B cell (primary cell): ENCODE data around the gene PTCD1. TPM values are rescaled to one million over a fixed set of nuclear protein-coding genes. Genes with fewer than 3 reads are reported as not detected.
A peak's percentile ranks its signal among the peaks of the same experiment; 100 is the strongest.

Experiments used
- ATAC-seq: fragments of 200-7000 bp; cut with Tn5 transposase; one replicate; pipeline ENCODE4 v1.10.0; 2021; ENCODE audit warnings: low read depth, mild to moderate bottlenecking, moderate number of reproducible peaks, moderate library complexity
- CTCF ChIA-PET: fragments of 350-600 bp; sonication (Branson Sonifier 250); formaldehyde crosslinking; loops from one replicate; lab custom pipeline; 2021; ENCODE audit warnings: antibody characterized with exemption, inconsistent platforms; lab: Charles Lee
- POLR2A ChIA-PET: fragments of 350-600 bp; sonication (Branson Sonifier 250); formaldehyde crosslinking; loops from one replicate; lab custom pipeline; 2021; ENCODE audit warnings: antibody characterized with exemption; lab: Charles Lee
- DNase-seq: peaks from one replicate; pipeline ENCODE4 v3.0.0; 2013
- H2AFZ ChIP-seq: 2 replicates; pipeline ENCODE4 v1.6.1; 2012; ENCODE audit warnings: mild to moderate bottlenecking, low read depth, low read length; ENCODE audit not compliant: insufficient read depth, poor library complexity, severe bottlenecking
- H3K27ac ChIP-seq, 2 donors: 1 replicate in 1 of 2; 2 replicates in 1 of 2; pipeline ENCODE4 v1.5.1; 2012 to 2013; ENCODE audit warnings: low read length in 2 of 2, mild to moderate bottlenecking in 2 of 2, moderate library complexity in 1 of 2
- H3K27me3 ChIP-seq, 4 experiments: fragments of 200-600 bp in 1 of 4; sonication (generic) in 1 of 4; replicated peaks in 1 of 4; 1 replicate in 2 of 4; 2 replicates in 2 of 4; pipeline versions ENCODE4 v1.6.1 to v1.7.0; 2013 to 2016; ENCODE audit warnings: low read length in 3 of 4, mild to moderate bottlenecking in 2 of 4, mixed read lengths in 1 of 4, moderate library complexity in 1 of 4; ENCODE audit not compliant: insufficient read depth in 4 of 4, control insufficient read depth in 3 of 4; ENCODE audit errors: control extremely low read depth in 1 of 4
- H3K36me3 ChIP-seq, 2 experiments: replicated peaks in 1 of 2; 1 replicate in 1 of 2; 2 replicates in 1 of 2; pipeline versions ENCODE4 v1.6.1 to v1.7.1; 2013; ENCODE audit warnings: low read length in 1 of 2; ENCODE audit not compliant: insufficient read depth in 2 of 2, control insufficient read depth in 1 of 2; ENCODE audit errors: control extremely low read depth in 1 of 2, extremely low read depth in 1 of 2
- H3K4me1 ChIP-seq, 2 donors: fragments of 200-600 bp in 1 of 2; sonication (generic) in 1 of 2; 1 replicate in 1 of 2; 2 replicates in 1 of 2; pipeline versions ENCODE4 v1.5.1 to v1.6.1; 2013 to 2017; ENCODE audit warnings: low read length in 2 of 2; ENCODE audit not compliant: control insufficient read depth in 2 of 2, insufficient read depth in 2 of 2
- H3K4me2 ChIP-seq: replicated peaks from 2 replicates; pipeline ENCODE3; 2012; ENCODE audit warnings: mild to moderate bottlenecking, low read depth, low read length; ENCODE audit not compliant: poor library complexity, severe bottlenecking
- H3K4me3 ChIP-seq, 5 experiments: fragments of 200-600 bp in 1 of 5; sonication (generic) in 1 of 5; 1 replicate in 3 of 5; 2 replicates in 2 of 5; pipeline versions ENCODE4 v1.5.1 to v1.7.0; 2011 to 2016; ENCODE audit warnings: low read length in 4 of 5, mild to moderate bottlenecking in 4 of 5, low read depth in 2 of 5, control low read depth in 1 of 5, moderate library complexity in 1 of 5; ENCODE audit not compliant: insufficient read depth in 1 of 5; ENCODE audit errors: control extremely low read depth in 1 of 5, extremely low read depth in 1 of 5
- H3K79me2 ChIP-seq: fragments of 200-600 bp; sonication (generic); one replicate; pipeline ENCODE4 v1.6.0; 2016; ENCODE audit warnings: low read length; ENCODE audit not compliant: control insufficient read depth, insufficient read depth
- H3K9ac ChIP-seq: fragments of 200-600 bp; sonication (generic); 2 replicates; pipeline ENCODE4 v1.6.1; 2017; ENCODE audit warnings: mild to moderate bottlenecking, low read length, moderate library complexity
- H3K9me3 ChIP-seq, 3 donors: one replicate each; pipeline versions ENCODE4 v1.6.1 to v1.7.1; 2013; ENCODE audit warnings: low read length in 2 of 3; ENCODE audit not compliant: control insufficient read depth in 2 of 3, insufficient read depth in 1 of 3; ENCODE audit errors: control extremely low read depth in 1 of 3
- H4K20me1 ChIP-seq: 2 replicates; pipeline ENCODE4 v1.6.0; 2012; ENCODE audit warnings: mild to moderate bottlenecking, low read length; ENCODE audit not compliant: insufficient read depth, control insufficient read depth, poor library complexity, severe bottlenecking
- H3K27ac Mint-ChIP-seq: one replicate; pipeline ENCODE4 v1.8.0; 2021; ENCODE audit warnings: mixed read lengths
- H3K27me3 Mint-ChIP-seq: one replicate; pipeline ENCODE4 v1.8.0; 2021; ENCODE audit warnings: mixed read lengths
- H3K4me1 Mint-ChIP-seq: one replicate; pipeline ENCODE4 v1.8.0; 2021; ENCODE audit warnings: mixed read lengths
- H3K4me3 Mint-ChIP-seq: one replicate; pipeline ENCODE4 v1.8.0; 2021; ENCODE audit warnings: mixed read lengths
- H3K9me3 Mint-ChIP-seq: one replicate; pipeline ENCODE4 v1.8.0; 2022; ENCODE audit warnings: mixed read lengths; ENCODE audit not compliant: insufficient read depth
- CTCF ChIP-seq: fragments of 200-600 bp; IDR thresholded peaks from one replicate; pipeline ENCODE4 v1.8.0; 2022; ENCODE audit warnings: antibody characterized with exemption, mild to moderate bottlenecking
- EZH2 ChIP-seq: IDR thresholded peaks from 2 replicates; pipeline ENCODE4 v1.6.1; 2012; ENCODE audit warnings: borderline replicate concordance, low read depth, mild to moderate bottlenecking, moderate library complexity, low read length; ENCODE audit not compliant: insufficient read depth, poor library complexity, severe bottlenecking
- WGBS: methylation state at CpG from one replicate; pipeline ENCODE4 v1.1.5; 2013; ENCODE audit warnings: missing lambda C conversion rate; ENCODE audit not compliant: insufficient coverage; 5-methylcytosine and 5-hydroxymethylcytosine counted together
- intact Hi-C: fragments of 100-400 bp; cut with micrococcal nuclease; formaldehyde crosslinking; loops from one replicate; pipeline ENCODE4 v1.10.0; 2022
- polyA plus RNA-seq: library from polyadenylated mRNA; depleted of rRNA; stranded (reverse); fragments of >200 nt; gene quantifications from 2 replicates; pipeline ENCODE4 v1.2.3, GENCODE V29; 2012
- total RNA-seq, 2 donors: library from RNA; stranded (reverse); fragments of 120-200 nt in 1 of 2; gene quantifications; 1 replicate in 1 of 2; 2 replicates in 1 of 2; pipeline versions ENCODE4 v1.2.3 to v1.2.4, GENCODE V29; 2013 to 2022

PTCD1 gene
- total and polyA plus RNA-seq, 2 donors (not counting 1 experiment from before 2014, with no cell fraction given): 9.7 to 14.8 TPM

DNA sequence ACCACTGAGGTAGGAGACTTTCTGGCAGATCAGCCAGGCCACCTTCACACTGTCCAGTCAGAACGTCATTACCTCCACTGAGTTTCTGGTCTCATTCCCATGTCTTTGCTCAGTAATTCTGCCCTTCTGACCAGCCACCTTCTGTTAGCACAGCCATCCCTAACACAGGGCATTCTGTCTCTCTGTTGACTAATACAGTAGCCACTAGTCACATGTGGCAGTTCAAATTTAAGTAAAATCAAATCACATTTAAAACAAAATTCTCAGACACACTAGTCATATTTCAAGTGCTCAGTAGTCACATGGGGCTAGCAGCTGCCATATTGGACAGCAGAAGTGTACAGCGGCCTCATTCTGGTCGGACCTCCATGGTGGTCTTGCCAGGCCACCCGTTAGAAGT lies 7.5 kb upstream of the PTCD1 start:
- 97% methylated on average over 4 of the region's 4 CpGs for WGBS
- peaks cover 3 to 56% of the 10 kb centered on the region in 2 experiments for H3K36me3 ChIP-seq
- H3K9me3 Mint-ChIP-seq: no peaks in the 10 kb centered on the region
- no peak overlapping the region for H3K9ac ChIP-seq
- H3K9me3 ChIP-seq: no peaks in the 10 kb centered on the region
- H3K4me3 Mint-ChIP-seq: no peak overlapping the region
- H3K4me1 ChIP-seq: peaks cover 0 to 12% of the 10 kb centered on the region in 2 donors
- no peak overlapping the region for H2AFZ ChIP-seq
- no peaks in the 10 kb centered on the region for H4K20me1 ChIP-seq
- DNase-seq: no peak
- peaks cover 38% of the 10 kb centered on the region for H3K79me2 ChIP-seq
- TF ChIP-seq EZH2 (no peak), CTCF (no peak)
- H3K27ac Mint-ChIP-seq: no peak overlapping the region
- H3K27ac ChIP-seq: no peak overlapping the region
- intact Hi-C loops: no loop called here
- no peaks in the 10 kb centered on the region for H3K27me3 Mint-ChIP-seq
- peaks cover 17% of the 10 kb centered on the region for H3K4me1 Mint-ChIP-seq
- H3K4me2 ChIP-seq: no peak overlapping the region
- no peak for ATAC-seq
- ChIA-PET POLR2A (no interaction called here), CTCF (no interaction called here)
- no peak overlapping the region for H3K4me3 ChIP-seq
- no peaks in the 10 kb centered on the region for H3K27me3 ChIP-seq

- Mint-ChIP-seq H3K27ac (peak overlapping the region; percentile 20), H3K27me3 (no peaks in the 10 kb centered on the region), H3K9me3 (no peaks in the 10 kb centered on the region), H3K4me1 (peaks cover 36% of the 10 kb centered on the region), H3K4me3 (peak overlapping the region; percentile 97)
- Histone ChIP-seq H3K4me1 (peaks cover 12 to 36% of the 10 kb centered on the region in 2 donors), H3K9ac (no peak overlapping the region), H3K27ac (no peak overlapping the region), H3K4me3 (no peak overlapping the region), H3K4me2 (peak overlapping the region; percentile 97), H3K9me3 (no peaks in the 10 kb centered on the region), H3K27me3 (no peaks in the 10 kb centered on the region), H3K79me2 (peaks cover 34% of the 10 kb centered on the region), H3K36me3 (peaks cover 1 to 14% of the 10 kb centered on the region in 2 experiments), H2AFZ (no peak overlapping the region), H4K20me1 (peaks cover 10% of the 10 kb centered on the region)
- DNase-seq: no peak
- no peak for ATAC-seq
- ChIA-PET POLR2A (interaction anchor here (0.7 kb wide), 1 partner anchor 47 kb away, joined by 8 read pairs; no protein-coding TSS in a partner anchor), CTCF (interaction anchor here (1.4 kb wide), 1 partner anchor 20 kb away, joined by 3 read pairs; no protein-coding TSS in a partner anchor)
- intact Hi-C loops: no loop called here
- 90% methylated on average over 2 of the region's 9 CpGs for WGBS
- TF ChIP-seq EZH2 (no peak), CTCF (no peak)
These were observed 1.6 kb upstream of the PTCD1 start for GRCh38 chr7:99440195-99440594.
